LNCaP clone FGC (cell line): ENCODE data around the gene ASB8.

Experiments
- DNase-seq: peaks from one replicate; pipeline ENCODE4 v3.0.0-alpha.2; 2011; ENCODE audit warnings: low read depth
- H3K4me3 ChIP-seq: 2 replicates; pipeline ENCODE4 v1.5.1; 2011; ENCODE audit warnings: mild to moderate bottlenecking, low read depth, low read length, control low read depth
- TF ChIP-seq, protein P1 (sequence below): IDR thresholded peaks from 2 replicates; pipeline ENCODE4 v1.5.1; 2012; ENCODE audit warnings: mild to moderate bottlenecking; ENCODE audit not compliant: control insufficient read depth, insufficient read depth; ENCODE audit errors: extremely low read depth

Gene ASB8, protein sequence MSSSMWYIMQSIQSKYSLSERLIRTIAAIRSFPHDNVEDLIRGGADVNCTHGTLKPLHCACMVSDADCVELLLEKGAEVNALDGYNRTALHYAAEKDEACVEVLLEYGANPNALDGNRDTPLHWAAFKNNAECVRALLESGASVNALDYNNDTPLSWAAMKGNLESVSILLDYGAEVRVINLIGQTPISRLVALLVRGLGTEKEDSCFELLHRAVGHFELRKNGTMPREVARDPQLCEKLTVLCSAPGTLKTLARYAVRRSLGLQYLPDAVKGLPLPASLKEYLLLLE

DNA sequence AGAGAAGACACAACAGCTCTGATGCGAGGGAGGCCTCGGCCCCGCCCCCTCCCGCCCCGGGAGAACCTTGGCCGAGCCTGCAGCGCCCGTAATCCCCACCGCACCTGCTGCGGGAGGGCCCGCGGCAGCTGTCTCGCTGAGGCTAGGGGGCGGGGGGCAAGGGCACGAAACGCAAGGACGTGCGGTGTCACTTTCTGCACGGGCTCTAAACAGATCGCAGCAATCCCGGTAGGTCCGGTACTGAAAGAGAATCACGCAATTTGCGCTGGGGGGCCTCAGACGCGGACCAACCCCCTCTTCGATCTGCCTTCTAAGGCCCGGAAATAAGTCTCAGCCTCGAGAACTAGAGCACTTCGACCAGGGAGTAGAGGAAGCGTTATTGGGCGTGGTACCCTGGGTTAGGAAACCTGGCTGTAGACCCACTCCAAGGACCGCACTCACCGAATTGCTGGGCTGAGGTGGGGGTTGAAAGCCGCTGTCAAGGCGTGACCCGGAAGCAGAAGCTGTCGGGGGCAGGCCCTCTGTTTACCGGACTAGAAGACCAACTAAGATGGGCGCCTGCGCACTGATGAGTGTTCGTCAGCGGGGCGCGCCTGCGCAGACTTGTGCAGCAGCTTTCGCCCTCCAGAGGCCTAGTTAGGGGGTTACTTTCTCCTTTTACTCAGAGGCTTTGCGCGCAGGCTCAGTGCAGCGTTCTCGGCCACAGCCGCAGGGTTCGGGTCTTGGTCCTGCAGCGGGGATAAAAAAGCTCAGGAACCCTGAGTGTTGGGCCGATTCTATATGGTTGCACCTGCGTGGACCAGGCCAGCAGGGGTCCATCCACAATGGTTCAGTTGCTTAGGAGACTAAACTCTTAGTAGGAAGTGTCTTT is at the start of gene ASB8:
Gene ASB8 (minus strand): TSS at position 498 of the 871 bp plus-strand sequence. CDS start 4,019 bp downstream, outside the sequence.
- TF ChIP-seq, protein P1, sequence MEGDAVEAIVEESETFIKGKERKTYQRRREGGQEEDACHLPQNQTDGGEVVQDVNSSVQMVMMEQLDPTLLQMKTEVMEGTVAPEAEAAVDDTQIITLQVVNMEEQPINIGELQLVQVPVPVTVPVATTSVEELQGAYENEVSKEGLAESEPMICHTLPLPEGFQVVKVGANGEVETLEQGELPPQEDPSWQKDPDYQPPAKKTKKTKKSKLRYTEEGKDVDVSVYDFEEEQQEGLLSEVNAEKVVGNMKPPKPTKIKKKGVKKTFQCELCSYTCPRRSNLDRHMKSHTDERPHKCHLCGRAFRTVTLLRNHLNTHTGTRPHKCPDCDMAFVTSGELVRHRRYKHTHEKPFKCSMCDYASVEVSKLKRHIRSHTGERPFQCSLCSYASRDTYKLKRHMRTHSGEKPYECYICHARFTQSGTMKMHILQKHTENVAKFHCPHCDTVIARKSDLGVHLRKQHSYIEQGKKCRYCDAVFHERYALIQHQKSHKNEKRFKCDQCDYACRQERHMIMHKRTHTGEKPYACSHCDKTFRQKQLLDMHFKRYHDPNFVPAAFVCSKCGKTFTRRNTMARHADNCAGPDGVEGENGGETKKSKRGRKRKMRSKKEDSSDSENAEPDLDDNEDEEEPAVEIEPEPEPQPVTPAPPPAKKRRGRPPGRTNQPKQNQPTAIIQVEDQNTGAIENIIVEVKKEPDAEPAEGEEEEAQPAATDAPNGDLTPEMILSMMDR, result peak; percentile 46
- peak within 1 kb of the TSS; percentile 91 for H3K4me3 ChIP-seq
- DNase-seq, result peak; percentile 95

DNA sequence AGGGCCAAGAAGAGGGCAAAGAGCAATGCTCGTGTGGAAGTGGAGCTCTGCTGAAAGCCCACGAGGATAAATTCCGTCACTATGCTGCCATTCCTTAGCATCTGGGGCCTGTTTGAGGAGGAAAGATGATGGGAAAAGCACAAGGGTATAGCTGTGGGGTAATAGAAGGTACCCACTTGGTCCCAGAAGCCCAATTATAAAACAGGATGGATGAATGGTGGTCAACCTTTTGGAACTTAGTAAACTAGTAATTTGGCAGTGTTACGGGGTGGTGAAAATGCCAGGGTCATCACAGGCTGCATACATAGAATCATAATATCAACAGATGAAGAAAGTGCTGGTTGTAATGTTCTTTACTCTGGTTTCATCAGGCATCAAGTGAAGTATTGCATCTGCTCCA is 45.9 kb upstream of the ASB8 start, which contains the start of gene OR10AD1:
Gene OR10AD1 (minus strand): TSS at position 101 of the 400 bp plus-strand sequence. CDS start 0 bp downstream, at position 101.
- TF ChIP-seq, protein P1, result no peak
- H3K4me3 ChIP-seq, result no peak within 1 kb of the TSS
- no peak for DNase-seq

DNA sequence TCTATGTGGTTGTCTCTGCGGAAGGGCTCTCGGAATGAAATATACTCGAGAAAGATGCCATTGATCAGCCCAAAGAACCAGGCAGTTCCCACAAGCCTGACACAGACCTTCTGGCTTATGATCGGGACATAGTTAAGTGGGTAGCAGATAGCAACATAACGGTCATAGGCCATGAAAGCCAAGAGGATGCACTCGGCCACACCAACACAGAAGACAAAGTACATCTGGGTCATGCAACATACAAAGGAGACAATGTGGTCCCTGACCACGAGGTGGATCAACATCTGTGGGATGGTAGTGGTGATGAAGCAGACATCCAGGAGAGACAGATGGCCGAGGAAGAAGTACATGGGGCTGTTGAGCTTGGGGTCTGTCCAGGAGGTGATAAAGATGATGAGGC is 45.5 kb upstream of the ASB8 start:
- DNase-seq, result no peak
- TF ChIP-seq, protein P1, result no peak

DNA sequence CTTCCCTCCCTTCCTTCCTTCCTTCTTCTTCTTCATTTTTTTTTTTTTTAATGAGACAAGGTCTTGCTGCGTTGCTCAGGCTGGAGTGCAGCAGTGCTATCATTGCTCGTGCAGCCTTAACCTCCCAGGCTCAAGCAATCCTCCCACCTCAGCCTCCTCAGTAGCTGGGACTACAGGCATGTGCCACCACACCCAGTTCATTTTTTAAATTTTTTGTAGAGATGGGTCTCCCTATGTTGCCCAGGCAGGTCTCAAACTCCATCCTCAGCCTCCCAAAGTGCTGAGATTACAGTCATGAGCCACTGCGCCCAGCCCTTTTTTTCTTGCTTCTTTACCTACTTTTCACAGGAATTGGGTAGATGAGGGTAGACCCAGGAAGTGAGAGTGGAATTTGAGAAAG is 44.2 kb upstream of the ASB8 start:
- H3K4me3 ChIP-seq, result no peak overlapping the region
- TF ChIP-seq, protein P1, result no peak
- DNase-seq, result no peak

More for the DNA sequence above, 45.5 kb upstream of the ASB8 start:
- no peak overlapping the region for H3K4me3 ChIP-seq

DNA sequence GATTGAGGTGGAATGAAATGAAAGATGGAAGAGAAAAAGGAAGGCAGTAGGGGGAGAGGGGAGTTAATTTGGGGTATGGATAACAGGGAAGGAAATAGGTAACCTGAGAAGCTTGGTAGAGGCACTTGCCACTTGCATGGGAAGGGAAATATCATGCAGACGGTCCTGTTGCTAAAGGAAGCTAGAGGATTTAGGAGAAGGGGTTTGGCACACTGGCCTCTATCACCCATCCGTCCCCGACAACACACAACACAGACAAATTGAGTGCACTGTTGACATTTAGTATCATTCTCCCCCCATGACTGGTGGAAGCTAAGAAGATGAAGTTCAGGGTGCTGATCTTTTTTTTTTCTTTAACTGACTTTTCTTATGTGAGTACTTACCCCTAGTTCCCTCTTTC is 43.8 kb upstream of the ASB8 start:
- TF ChIP-seq, protein P1, result no peak
- H3K4me3 ChIP-seq, result no peak overlapping the region
- no peak for DNase-seq

DNA sequence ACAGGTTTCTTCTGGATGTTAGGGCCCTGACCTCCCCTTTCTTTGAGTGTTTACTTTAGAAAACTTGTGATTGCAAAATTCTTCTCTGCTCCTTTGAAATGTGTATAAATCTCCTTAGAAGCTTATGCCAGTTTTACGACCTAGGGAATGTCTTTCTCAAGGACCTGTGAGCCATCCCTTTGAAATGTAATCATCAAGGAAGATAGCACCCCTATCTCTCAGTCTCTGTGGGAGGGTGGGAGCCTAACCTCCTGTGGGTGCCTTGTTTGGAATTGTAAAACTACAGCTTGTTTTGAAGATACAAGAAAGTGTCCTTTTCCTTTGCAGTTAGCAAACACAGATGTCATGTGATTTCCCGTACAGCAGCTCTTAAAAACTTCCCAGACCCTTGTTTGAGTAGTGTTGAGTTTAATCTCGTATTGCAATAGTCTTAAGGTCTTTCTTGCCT is 42.5 kb upstream of the ASB8 start:
- TF ChIP-seq, protein P1, result no peak
- no peak overlapping the region for H3K4me3 ChIP-seq
- no peak for DNase-seq
